Frontal cortex (tissue), 4 donors: ENCODE measurements around the gene LILRB5. TPM values are rescaled to one million over a fixed set of nuclear protein-coding genes. Genes with fewer than 3 reads are reported as not detected.
"Not testable (repeated sequence)": the region's sequence is repeated elsewhere in the genome, so short reads cannot be mapped to it uniquely, and the experiment has no call there.

Source experiments
- DNase-seq, 2 donors: peaks; one replicate each; pipeline ENCODE4 v3.0.0; 2012; ENCODE audit warnings: low spot score in 2 of 2
- FAIRE-seq: peaks from 2 replicates; lab custom pipeline; 2012; peaks lifted over from hg19 to GRCh38; lab: Jason Lieb, UNC
- total RNA-seq: library from RNA; depleted of rRNA; stranded (reverse); fragments of >200 nt; gene quantifications from one replicate; pipeline ENCODE4 v1.2.3, GENCODE V29; 2014
- donor health status: control.
- donor health status: control.
- donor health status: control.

LILRB5 gene
- total RNA-seq, 1 donor from 2014 or later, result under 0.01 TPM

DNA sequence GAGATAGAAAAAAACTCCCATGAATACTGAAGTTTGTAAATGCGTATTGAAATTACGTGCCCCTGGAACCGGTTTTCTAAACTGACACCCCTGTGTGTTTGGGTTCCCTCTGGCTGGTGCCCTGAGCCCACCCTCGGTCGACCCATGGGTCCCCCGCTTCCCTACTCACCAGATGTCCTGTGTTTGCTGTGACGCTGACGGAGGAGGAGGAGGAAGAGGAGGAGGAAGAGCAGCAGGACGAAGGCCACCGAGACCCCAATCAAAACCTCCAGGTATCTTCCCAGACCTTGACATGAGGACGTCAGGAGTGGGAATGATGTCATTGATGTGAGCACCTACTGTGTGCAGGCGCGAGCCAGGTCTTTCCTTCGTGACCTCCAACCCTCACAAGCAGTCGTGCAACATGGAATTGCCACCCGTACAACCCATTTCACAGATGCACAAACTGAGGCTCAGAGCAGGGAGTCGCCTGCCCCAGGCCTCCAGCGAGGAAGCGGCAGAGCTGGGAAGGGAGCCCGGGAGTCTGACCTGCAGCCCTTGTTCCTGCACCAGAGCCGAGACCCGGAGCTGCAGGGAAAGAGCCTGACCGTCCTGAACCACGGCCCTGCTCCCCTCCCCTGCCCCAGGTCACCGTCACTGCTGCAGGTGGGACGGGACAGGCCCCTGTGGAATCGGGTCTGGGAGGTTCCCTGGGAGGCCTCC, 38.0 kb downstream of the LILRB5 start:
- DNase-seq (no peak), FAIRE-seq (no peak)

DNA sequence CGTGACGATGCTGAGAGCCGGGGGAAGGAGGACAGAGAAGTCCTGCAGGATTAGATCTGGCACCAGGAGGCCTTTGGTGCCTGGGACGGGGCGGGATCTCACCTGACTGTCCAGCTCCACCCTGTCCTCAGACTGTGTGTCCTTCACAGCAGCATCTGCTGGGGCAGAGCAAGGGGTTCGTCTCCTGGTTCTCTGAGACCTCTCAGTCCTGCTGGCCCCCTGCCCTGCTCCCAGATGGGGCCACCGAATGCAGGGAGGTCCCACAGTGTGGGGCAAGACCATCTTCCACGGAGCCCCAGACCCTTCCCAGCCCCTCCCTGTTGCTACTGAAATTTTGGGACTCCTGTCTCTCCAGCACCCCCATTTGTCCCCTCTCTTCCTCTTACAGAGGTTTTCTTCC, 38.8 kb downstream of the LILRB5 start:
- no peak for FAIRE-seq

DNA sequence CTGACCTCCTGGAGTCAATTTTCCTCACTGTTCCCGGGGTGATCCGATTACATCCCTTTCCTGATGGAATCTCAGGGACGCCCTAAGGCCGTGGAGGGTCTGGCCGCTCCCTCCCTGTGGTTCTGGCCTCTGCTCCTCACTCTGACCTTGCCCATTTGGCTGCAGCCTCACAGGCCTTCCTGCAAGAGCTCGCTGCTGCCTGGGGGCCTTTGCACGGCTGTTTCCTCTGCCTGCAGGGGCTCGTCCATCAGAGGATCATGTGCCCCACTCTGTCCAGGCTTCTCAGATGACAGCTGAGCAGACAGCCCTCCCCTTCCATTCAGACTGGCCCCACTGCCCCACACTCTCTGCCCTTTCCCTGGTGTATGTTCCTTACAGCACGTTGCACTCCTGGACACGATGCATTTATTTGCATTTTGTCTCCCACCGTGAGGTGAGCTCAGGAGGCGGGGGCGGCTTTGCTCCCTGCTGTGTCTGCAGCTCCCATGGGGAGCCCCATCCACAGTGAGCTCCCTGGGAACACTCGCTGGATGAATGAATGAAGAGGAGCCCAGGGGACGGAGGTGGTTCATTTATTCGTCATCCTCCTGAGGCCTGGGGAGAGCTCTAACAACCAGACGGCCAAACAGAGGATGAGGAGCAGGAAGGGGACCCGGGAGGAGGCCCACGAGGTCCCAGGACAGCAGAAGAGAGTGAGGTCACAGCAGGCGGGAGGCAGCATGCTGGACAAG, 39.4 kb downstream of the LILRB5 start:
- not testable (repeated sequence) for DNase-seq, FAIRE-seq

More for the DNA sequence above, 38.8 kb downstream of the LILRB5 start:
- DNase-seq, result no peak

DNA sequence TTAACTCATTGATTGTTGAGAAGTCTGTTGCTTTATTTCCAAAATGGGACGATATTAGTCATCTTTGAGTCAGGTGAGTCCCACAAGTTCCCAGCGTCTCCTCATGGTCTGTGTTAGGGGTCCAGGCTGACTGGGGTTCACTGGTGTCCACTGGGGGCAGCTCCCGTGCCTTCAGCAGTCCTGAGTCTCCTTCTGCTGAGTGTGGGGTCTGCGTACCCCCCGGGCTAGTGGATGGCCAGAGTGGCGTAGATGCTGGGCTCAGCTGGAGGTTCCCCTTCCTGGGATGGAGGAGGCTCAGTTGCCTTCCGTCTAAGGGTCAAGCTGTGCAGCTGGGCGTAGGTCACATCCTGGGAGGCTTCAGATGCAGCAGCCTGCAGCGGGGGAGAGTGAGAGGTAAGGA, 40.2 kb downstream of the LILRB5 start:
- DNase-seq (no peak), FAIRE-seq (no peak)

DNA sequence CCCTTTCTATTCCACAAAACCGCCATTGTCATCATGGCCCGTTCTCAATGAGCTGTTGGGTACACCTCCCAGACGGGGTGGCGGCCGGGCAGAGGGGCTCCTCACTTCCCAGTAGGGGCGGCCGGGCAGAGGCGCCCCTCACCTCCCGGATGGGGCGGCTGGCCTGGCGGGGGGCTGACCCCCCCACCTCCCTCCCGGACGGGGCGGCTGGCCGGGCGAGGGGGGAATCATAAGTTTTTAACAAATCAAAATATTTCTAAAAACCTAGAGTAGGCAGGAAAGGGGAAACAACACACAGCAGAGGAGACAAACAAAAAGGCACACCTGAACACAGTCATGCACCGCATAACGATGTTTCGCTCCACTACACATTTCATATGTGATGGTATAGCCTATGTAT, 42.3 kb downstream of the LILRB5 start:
- FAIRE-seq, DNase-seq: not testable (repeated sequence)

DNA sequence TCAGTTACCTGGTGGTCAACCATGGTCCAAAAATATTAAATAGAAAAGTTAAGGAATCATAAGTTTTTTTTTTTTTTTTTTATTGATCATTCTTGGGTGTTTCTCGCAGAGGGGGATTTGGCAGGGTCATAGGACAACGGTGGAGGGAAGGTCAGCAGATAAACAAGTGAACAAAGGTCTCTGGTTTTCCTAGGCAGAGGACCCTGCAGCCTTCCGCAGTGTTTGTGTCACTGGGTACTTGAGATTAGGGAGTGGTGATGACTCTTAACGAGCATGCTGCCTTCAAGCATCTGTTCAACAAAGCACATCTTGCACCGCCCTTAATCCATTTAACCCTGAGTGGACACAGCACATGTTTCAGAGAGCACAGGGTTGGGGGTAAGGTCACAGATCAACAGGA, 42.9 kb downstream of the LILRB5 start:
- not testable (repeated sequence) for FAIRE-seq, DNase-seq

DNA sequence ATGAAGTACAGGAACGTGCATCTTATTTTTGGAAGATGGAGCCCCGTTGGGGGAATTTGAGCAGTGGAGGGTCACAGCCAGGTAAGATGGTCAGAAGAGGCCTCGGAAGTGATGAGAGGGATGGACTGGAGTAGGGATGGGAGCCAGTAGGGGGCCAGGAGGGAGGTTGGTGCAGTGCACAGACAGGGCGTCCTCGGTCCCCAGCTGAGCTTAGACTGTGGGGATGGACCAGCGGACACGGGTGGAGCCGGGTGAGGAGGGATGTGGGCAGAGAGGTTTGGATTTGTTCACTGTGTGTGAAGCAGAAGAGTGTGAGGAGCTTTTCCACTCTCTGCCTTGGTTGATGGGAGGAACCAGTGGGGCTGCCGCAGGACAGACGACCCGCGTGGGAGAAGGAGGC, 45.8 kb downstream of the LILRB5 start:
- DNase-seq (no peak), FAIRE-seq (no peak)

DNA sequence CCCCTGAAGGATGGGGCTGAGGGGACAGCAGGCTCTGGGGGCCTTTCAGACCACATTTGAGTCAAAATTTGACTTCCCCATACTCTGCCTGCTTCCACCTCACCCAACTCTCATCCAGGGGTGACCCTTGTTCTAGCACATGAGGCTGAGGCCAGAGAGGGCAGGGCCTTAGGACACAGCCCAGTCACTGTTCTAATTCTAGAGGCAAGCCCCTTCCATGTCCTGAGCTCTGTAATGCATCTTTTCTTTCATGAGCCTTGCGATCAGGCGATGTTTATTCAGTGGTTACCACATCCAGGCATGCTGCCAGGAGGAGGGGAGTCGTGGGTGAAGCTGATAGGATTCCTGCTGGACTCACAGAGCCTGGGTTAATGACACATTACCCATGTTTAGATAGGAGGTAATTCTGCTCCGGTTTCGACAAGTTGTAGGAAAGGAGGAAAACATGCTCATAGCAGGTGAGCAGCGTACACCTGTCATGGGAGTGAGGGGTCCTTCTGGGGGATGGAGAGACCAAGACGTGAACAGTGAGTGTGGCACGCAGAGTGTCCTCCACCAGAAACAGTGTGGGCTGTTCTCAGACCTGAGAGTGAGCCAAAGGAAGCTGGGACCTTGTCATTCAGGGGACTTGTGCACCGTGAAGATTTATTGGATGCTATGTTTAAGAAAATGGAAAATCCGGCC, 47.1 kb downstream of the LILRB5 start:
- DNase-seq, result peak; percentile 62 to 76
- FAIRE-seq, result no peak

DNA sequence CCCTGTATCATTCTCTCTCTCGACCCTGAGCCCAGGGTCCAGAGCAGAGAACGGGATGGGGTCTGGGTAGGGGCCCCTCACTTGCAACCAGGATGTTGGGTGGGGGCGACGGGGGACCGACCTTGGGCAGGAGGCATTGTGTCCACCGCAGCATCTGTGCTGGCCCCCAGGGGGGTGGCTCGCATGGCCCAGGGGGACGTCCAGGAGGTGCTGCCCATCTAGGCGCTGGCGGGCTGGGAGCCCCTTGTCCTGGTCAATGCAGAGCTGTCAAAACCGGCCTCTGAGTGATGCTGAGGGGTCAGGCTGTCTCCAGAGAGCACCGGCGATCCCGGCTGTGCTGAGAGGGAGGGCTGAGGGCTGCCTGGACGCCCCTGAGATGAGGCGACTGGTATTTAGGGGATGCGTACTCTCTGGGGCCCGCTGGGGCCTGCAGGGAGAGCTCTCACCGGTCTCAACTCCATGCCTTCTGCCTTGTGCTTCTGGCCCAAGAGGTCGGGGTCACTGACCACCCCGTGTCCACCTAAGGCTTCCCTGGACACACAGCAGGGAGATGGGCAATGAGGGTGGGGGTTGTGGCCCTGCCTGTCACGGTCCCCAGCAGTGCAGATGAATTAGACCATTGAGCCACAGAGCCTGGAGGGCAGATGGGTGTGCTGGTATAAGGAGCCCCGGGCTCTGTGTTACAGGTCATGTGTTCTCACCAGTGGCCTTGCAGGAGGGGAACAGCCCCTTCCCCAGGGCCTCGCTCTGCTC, 47.8 kb downstream of the LILRB5 start:
- DNase-seq (no peak), FAIRE-seq (no peak)

DNA sequence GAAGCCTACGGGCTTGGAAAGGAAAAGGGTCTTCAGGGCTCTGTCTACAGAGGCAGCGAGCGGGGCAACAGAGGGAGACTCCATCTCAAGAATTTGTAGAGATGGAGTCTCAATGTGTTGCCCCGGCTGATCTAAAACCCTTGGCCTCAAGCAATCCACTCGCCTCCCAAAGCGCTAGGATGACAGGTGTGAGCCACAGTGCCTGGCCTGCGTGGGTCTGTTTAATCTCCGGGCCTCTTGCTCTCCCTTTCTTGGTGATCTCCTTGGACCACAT, 48.4 kb downstream of the LILRB5 start:
- DNase-seq (no peak), FAIRE-seq (no peak)

DNA sequence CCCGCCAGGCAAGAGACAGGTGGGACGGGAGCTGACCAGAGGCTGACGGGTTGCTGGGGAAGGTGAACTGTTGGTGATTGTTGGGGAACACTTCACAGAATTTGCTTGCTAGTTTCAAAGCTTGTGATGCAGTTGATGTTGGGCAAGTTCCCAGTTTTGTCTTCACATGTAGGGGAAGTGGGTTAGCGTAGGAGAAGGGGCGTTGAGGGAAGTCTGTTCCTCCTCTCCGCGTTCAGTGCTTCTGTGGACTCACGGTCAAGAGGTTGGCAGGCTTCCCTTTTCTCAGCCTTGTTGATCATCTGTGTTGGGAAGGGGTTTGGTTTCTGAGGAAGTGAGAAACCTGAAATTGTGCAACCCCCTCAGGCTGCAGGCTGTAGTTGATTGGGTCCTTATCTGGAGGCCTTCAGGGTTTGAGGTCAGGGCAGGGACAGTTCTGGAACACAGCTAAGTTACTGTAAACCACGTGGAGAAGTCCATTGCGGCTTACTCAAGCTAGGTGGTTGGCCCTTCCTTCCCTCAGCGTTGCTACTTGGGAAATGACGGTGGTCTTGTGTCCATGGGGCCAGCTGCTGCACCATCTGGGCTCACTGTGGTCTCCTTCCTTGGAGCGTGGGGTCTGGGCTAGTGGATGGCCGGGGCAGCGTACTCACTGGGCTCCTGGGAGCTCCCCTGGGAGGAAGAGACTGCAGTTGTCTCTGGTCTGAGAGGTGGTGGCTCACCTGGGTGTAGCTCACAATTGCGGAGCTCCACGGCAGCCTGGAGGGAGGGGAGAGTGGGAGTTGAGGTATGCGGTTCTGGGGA, 48.9 kb downstream of the LILRB5 start:
- DNase-seq (no peak), FAIRE-seq (no peak)

DNA sequence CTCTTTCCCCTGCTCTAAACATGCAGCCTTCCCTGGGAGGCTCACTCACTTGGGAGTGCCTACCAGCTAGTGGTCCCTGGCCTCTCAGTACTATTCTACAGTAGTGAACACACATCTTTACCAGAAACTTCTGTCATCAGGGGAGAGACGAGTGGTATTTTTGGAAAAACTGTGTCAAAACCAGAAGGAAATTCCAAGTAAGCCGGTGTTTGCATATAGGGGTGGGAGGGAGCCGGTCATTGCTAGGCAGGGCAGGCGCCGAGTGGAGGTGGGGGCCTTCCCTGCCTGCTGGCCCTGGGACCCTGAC, 49.4 kb downstream of the LILRB5 start:
- DNase-seq (no peak), FAIRE-seq (no peak)

DNA sequence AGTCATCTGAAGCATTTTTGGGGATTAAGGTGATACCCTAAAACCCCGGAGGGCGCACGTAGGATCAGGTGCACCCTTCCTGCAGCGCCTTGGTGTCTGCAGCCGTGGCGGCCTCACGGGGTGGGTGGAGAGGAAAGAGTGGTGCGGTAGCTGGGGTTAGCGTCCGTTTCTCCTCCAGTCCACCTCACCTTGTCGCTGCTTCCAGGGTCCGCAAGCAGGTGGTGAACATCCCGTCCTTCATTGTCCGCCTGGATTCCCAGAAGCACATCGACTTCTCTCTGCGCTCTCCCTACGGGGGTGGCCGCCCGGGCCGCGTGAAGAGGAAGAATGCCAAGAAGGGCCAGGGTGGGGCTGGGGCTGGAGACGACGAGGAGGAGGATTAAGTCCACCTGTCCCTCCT, 49.9 kb downstream of the LILRB5 start:
- FAIRE-seq, DNase-seq: not testable (repeated sequence)

DNA sequence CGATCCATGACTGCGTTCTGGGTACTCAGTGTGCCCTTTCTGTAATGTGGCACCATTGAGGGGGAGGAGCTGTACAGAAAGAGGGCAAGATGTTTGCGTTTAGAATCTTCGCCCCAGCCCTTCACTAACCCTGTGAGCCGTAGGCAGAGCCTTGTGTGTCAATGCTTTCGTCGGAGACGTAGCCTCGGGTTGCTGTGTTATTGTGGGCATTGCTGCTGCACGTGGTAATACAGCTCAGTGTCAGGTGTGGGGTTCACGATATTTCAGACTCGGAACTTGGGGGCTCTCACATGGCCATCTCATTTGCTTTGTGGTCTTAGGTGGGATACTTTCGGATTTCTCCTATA, 50.3 kb downstream of the LILRB5 start:
- no peak for FAIRE-seq
- no peak for DNase-seq

DNA sequence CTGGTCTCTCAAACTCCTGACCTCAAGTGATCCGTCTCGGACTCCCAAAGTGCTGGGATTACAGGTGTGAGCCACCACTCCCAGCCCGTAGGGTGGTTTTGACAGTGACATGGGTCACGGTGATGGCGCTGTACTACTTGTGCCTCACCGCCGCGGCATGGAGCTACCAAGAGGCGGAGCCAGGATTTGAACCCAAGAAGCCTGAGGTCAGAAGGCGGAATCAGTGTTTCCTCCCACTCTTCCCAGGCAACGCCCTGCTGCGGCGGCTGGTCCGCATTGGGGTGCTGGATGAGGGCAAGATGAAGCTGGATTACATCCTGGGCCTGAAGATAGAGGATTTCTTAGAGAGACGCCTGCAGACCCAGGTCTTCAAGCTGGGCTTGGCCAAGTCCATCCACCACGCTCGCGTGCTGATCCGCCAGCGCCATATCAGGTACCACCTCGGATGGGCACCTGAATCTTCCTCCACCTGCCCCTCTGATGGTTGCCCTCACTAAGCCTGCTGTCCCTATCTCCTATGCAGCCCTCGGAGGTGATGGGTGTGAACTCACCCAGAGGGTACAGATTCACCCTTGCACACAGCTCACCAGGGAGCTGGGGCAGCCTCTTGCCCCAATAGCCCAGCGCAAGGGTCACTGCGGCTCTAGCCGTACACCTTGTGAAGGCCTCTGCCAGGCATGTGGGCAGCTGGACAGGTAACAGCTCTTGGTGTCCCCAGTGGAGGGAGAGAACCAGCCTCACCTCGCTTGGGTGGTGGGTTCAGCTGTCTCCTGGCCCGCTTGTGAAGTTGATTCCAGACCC, 50.8 kb downstream of the LILRB5 start:
- DNase-seq, result no peak
- no peak for FAIRE-seq

DNA sequence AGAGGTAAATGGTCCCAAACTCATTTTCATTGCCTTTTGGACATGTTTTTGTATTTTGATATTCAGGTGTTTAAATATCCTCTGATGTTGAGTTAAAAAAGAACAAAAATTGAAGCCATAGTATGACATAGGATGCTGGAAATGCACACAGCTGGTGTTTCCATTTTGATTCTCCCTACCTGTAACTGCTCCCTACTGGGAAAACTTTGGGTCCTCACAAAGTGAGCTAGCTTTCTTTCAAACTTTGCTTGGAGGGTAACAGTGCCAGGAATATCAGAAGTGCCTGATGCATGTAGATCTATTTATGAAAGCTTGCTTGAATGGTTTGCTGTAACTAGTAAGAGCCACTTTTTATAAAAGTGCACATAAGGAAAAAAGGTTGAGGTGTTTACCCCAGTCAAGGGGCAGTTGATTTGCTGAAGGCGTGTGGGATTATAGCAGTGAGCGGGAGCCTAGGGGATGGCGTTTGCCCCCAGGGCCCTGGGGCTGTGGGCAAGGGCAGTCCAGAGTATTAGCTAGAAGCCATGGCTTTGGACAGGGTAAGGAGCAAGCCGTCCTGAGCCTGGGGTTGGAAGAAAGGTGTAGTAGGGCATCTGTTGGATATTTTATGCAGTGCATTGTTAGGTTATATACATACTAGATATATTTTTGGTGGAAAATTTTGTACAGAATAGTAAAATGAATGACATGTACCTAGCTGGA, 52.2 kb downstream of the LILRB5 start:
- FAIRE-seq (no peak), DNase-seq (no peak)

DNA sequence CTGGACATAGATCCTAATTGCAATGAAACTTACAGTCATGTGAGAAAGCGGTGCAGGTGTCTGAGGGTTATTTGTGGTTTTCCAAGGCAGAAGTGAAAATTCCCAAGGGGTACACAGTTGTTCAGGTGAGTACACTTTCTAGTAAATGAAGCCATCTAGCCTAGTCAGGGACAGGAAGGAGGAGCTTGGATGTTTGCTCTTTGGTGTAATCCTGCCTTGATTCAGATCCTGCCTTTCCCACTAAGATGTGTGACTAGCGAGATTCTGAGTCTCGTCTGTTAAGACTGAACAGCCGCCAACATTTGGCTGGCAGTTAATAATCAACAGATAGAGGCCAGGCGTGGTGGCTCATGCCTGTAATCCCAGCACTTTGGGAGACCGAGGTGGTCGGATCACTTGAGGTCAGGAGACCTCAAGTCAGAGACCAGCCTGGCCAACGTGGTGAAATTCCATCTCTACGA, 53.9 kb downstream of the LILRB5 start:
- FAIRE-seq, result no peak
- no peak for DNase-seq

DNA sequence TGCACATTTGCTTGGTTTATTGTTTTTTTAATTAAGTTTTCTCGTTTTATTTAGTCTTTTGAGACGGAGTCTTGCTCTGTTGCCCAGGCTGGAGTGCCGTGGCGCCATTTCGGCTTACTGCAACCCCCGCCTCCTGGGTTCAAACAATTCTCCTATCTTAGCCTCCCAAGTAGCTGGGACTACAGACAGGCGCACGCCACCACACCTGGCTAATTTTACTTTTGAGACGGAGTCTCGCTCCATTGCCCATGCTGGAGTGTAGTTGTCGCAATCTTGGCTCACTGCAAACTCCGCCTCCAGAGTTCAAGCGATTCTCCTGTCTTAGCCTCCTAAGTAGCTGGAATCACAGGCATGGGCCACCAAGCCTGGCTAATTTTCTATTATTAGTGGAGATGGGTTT, 55.1 kb downstream of the LILRB5 start:
- FAIRE-seq (no peak), DNase-seq (no peak)
